Nasal cavity respiratory epithelium epithelial cell of viscerocranial mucosa (primary cell): ENCODE results near the gene ASCL5. TPM values are rescaled to one million over a fixed set of nuclear protein-coding genes. Genes with fewer than 3 reads are reported as not detected.

Experiments used
- total RNA-seq: library from RNA; depleted of rRNA; stranded (reverse); fragments of >200 nt; gene quantifications from 2 replicates; pipeline ENCODE4 v1.2.3, GENCODE V29; 2014

The ASCL5 gene, protein sequence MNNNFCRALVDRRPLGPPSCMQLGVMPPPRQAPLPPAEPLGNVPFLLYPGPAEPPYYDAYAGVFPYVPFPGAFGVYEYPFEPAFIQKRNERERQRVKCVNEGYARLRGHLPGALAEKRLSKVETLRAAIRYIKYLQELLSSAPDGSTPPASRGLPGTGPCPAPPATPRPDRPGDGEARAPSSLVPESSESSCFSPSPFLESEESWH
- total RNA-seq = under 0.01 and 0.07 TPM in 2 replicates

DNA sequence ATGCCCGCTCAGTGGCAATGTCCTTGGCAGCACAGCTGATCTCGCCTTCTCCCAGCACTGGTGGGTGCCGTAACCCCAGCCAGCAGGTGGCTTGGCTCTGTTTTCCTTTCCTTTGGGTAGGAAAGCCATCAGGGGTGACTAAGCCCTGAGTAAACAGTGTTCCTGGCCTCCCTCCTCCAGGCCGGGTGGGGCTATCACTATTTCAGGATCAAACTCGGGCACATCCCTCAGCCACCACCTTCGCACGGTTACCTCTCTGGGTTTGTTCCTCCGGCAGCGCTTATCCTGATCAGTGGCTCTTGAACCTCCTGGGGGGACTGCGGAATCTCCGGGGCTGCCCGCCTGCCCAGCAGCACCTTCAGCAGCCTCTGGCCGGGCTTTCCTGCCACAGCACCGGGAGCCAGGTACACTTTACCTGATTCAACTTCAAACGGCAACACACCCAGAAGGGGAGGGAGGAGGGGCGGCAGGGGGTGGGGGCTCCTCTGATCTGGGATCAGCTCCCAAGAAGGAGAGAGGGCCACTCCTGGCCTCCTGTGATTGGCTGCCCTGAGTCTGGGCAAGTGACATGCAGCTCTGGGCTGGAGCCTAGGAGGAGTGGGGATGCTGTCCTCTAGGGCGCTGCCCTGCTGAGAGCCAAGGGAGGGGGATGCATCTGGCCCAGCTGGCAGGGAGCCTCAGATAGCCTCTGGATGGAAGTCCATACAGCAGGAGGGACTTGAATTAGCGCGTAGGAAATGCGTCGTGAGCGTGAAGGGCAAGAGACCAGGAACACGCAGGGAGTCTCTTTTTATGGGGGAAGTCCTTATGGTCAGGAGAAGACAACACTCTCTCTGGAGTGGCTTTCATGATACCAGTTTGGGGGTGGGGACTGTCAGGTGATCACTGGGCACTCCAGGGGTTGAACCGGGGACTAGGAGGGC is at the start of gene ASCL5:
TSS of gene ASCL5 (minus strand) at position 353 of the 923 bp plus-strand sequence. CDS start 11,812 bp downstream, outside the sequence.

DNA sequence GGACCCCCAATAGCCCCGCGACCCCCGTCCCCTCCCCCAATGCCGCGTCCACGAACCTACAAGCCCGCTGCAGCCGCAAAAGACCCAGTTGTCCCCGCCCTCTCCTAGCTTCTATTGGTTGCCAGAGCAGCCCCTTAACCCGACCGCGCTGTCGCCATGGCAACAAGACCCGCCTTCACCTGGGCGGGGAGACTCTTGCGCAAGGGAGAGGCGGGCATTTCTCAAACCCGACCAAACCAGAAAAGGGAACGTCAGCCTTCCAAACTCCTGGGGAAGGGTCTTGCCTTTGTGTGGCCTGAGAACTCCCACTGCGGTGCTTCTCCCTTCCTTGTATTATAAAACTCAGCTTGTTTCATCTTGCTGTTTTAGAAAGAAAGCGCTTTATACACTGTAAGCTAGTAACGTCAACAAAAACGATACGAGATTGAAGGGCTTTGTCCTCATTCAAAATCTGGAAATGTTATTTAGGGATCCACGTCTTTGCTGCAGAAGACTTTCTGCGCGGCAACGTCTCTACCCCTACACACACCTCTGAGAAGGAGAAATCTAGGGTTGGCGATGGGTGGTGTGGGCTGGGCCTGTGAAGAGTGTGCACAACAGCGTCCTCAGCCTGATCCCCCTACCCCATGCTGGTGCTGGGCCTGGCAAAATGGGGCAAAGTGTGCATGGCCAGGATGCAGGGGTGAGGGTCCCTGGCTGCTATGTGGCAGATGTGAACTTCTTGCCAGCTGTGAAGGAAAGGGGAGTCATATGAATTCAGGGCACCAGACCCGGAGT is 27.6 kb upstream of the ASCL5 start, which contains the start of gene TMEM9:
TSS of gene TMEM9 (minus strand) at position 86 of the 777 bp plus-strand sequence. CDS start 551 bp downstream, outside the sequence.

DNA sequence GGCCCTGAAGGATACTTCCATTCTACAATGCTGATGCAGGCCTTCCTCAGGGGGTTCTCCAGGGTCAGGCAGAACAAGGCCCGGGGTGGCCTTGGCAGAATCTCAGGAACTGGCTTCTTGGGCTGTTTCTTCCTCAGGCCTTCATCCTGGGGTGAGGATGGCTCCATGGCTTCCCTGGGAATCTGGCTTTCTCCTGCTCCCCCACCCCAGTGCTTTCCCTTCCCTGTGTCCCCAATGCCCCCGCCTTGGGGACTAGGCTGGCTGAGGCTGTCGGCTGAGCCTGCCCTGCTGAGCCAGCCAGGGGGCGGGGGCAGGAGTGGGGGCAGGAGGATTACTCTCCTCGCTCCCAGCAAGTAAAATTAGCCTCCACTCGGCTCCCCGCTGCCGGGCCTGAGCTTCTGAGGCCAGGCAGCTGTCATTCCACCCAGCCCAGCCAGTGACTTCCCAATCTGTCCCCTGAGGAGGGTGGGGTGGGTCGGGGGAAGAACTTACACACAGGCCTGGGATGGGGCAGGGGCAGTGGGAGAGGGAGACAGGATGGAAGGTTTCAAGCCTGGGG is 14.7 kb downstream of the ASCL5 start, which contains the start of gene CACNA1S:
TSS of gene CACNA1S (minus strand) at position 254 of the 559 bp plus-strand sequence. CDS start at position 167, 87 bp downstream.

Other genes with a start within 250 kb of the ASCL5 start
- gene INAVA, start 232.3 kb downstream of the ASCL5 start, total RNA-seq = 34.2 and 77.3 TPM in 2 replicates
- 4.4 and 8.8 TPM in 2 replicates for gene KIF21B, start 103.5 kb downstream of the ASCL5 start, total RNA-seq
- gene CACNA1S, start 14.8 kb downstream of the ASCL5 start, total RNA-seq = not detected in 2 replicates
- 54.7 and 67.4 TPM in 2 replicates for gene TMEM9, start 27.3 kb upstream of the ASCL5 start, total RNA-seq
- 0.68 TPM in 1 of 2 replicates, not detected in the other for gene IGFN1, start 63.6 kb upstream of the ASCL5 start, total RNA-seq
- gene PKP1, start 156.3 kb upstream of the ASCL5 start, total RNA-seq = 241 and 397 TPM in 2 replicates